HG02973 (cell line): ENCODE data around the gene ADARB2.
A peak's percentile ranks its signal among the peaks of the same experiment; 100 is the strongest.
"Not testable (repeated sequence)": the region's sequence is repeated elsewhere in the genome, so short reads cannot be mapped to it uniquely, and the experiment has no call there.

ENCODE experiments used
- ATAC-seq: cut with Tn5 transposase; IDR thresholded peaks from one replicate; pipeline ENCODE4 v1.9.1; 2021; ENCODE audit warnings: moderate library complexity; ENCODE audit not compliant: unreplicated experiment

The ADARB2 gene

DNA sequence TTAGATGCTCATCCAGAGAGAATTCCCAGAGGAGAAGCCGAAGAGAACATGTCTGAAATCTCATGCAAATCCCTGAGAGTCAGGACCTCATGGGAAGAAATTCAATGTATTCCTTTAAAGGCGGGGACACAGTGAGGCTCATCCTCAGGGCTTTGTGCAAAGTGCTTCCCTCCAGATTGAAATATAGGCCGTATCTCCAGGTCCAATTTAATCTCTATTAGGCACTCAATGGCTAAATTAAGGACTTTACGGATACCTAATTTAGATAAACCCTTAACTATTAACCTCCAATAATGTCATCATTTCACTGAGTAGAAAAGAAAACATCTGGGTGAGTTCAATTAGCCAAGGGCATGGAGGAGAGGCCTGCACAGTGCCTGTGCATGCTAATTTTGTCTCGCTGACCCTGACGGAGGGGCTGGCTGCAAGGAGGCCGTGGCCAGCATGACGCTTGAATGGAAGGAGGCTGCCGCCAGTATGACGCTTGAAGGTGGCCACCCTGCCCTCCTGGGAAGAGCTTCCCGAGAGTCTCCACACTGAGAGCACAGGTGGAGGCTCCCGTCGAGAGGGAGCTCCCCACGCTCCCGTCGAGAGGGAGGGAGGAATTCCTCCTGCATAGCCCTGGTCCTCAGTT lies 287.6 kb downstream of the ADARB2 start:
- no peak for ATAC-seq

DNA sequence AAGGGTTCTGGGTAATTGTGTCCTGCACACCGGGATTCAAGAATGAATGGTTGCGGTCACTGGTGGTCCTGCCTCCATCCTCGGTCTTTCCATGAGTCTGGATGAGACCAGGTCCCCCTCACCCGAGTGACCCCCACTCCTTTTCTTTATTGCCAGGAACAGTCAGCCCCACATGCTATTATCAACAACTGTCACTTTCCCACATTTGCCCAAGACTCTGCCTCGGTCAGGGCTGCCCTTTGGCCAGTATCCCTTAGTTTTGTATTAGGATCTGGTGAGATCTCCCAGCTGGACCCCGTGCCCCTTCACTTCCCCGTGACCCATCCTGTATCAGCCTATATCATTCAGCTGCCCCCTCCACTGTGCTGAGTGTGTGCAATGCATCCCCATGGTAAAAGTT lies 288.3 kb downstream of the ADARB2 start:
- ATAC-seq = no peak

DNA sequence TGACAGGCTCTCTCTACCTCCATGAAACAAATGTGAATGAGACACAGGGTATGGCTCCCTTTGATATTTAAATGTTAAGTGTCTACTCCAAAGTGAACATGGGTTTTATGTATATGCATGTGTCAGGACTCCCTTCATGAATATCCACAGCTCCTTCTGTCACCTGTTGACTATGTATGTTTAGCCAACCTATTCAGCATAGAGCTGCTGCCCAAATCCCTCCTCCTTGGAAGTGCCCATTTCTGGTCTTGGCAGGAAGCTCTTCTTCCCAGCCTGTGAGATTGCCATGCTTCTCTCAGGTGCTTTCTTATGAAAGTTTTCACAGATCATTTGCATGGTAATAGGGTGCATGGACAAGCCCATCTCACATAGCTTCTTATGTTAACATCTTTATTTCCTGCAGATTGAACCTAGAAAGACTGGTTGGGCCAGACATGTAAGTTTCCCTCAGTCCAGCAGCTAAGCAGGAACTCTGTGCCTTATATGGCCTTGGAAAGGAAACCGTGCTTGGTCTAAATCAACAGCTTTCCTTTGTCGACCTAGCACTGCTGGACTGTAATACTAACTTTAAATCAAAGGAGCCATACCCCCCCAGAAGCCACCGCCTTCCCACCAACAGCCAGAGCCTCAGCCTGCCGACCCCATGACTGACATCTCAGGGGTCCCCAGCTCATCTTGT lies 288.9 kb downstream of the ADARB2 start:
- ATAC-seq = no peak

DNA sequence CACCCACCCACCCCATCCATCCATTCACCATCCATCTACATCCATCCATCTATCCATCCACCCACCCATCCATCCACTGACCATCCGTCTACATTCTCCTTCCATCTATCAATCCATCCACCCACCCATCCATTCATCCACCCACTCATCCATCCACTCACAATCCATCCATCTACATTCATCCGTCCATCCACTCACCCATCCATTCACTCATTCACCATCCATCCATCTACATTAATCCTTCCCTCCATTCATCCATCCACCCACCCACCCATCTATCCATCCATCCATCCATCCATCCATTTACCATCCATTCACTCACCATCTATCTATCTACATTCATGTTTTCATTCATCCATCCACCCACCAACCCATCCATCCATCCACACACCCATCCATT lies 292.5 kb downstream of the ADARB2 start:
- ATAC-seq = no peak

DNA sequence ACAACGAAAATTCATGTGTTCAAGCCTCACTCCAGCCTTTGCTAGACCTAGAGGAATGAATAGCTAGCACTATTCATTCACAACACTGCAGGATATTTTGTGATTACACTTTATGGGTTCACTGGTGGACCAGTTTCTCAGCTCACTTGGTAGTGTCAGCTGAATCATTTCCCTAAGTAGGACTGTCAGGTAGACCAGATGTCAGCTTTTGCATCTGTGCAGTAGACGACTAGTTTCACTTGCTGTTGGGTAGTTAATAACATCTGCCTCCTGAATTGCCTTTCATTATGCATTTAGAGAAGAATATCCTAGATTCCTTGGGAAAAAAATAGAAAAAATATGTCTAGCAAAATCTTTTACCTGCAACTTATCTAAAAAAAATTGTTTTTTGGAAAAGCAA lies 296.4 kb downstream of the ADARB2 start:
- ATAC-seq = no peak

DNA sequence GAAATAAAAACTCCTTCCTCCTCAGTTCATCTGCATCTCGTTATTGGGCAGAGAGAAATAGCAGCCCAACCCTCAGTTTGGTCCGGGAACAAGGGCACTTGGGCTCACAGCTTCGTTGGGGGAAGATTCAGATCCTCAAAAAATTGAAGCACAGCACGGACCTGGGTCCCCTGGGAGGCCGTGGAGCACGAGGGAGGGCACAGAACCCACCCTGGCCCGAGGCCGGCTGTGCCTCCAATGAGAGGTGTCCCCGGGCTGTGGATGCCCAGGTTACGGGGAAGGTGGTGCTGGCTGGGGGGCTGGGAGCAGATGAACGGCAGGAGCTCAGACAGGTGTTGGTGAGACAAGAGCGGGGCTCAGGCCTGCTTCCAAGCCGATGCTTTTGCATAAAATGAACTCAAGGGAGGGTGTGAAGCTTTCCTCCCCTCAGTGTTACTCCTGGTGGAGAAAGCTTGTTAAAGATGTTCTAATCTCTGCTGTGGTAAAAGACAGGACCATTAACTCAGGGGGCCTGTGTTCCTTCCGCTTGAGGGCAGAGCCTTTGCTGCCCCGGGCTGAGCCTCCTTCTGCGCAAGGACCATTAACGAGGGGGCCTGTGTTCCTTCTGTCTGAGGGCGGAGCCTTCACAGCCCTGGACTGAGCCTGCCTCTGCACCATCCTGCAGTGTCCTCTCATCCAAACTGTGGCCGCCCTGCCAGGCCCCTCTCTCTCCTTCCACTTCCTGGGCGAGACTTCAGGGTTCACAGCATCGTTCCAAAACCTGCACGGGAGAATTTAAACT lies 302.2 kb downstream of the ADARB2 start:
- ATAC-seq = no peak

DNA sequence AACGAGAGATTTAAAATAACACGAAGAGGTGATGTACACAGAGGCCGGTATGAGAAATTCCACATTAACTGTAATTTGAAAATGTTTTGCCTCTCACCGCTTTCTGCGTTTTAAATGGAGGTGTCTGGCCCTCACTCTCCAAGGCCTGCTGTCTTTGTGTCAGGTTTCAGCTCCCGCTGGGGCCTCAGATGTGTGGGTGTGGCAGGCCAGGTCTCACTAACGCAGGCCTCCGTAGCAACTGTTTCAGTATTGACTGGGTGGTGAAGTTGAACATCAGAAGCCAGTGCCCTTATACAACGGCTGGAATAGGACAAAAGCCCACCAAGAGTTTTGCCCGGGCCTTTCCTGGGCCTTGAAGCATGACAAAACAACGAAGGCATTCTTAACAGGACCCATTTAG lies 303.1 kb downstream of the ADARB2 start:
- no peak for ATAC-seq

DNA sequence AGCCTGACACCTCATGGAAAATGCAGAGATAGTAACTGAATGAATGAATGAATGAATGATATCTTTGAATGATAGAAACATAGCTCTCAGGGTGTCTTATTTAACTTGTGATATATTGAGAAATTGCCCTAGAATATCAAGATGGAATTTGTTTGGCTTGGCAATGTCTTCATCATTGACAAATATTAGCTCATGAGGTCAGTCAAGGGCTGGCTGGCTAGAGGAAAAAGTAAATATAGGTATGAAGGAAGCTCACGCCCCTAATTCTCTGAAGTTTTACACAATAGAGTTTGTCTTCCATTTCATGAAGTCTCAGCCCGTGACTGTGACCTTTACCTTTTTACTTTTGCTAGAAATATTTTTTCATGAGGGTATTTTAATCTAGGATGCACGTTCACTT lies 305.2 kb downstream of the ADARB2 start:
- ATAC-seq = no peak

DNA sequence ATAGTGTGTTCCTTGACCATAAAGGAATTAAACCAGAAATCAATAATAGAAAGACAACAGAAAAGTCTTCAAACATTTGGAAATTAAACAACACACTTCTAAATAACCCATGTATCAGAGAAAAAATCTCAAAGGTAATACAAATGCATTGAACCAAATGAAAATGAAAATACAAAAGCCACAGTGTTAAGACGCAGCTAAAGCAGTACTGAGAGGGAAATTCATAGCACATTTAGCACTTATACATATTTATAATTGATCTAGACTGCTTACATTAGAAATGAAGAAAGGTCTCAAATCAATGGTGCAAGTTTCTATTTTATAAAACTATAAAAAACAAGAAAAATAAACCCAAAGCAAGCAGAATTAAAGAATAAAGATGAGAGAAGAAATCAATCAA lies 306.1 kb downstream of the ADARB2 start:
- no peak for ATAC-seq

DNA sequence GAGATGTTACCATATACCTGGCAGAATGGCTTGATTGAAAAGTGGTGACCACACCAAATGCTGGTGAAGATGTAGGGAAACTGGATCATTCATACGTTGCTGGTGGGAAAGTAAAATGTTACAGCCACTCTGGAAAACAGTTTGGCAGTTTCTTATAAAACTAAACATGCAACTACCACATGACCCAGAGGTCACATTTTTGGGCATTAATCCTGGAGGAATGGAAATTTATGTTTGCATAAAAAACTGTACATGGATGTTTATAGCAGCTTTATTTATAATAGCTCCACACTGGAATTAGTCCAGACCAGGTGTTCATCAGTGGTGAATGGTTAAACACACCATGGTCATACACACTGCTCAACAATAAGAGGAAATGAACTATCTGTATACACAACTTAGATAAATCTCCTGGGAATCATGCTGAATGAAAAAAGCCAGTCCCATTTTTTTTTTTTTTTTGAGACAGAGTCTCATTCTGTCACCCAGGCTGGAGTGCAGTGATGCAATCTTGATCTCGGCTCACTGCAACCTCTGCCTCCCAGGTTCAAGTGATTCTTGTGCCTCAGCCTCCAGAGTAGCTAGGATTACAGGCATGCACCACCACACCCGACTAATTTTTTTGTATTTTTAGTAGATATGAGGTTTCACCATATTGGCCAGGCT lies 309.7 kb downstream of the ADARB2 start:
- ATAC-seq = not testable (repeated sequence)

DNA sequence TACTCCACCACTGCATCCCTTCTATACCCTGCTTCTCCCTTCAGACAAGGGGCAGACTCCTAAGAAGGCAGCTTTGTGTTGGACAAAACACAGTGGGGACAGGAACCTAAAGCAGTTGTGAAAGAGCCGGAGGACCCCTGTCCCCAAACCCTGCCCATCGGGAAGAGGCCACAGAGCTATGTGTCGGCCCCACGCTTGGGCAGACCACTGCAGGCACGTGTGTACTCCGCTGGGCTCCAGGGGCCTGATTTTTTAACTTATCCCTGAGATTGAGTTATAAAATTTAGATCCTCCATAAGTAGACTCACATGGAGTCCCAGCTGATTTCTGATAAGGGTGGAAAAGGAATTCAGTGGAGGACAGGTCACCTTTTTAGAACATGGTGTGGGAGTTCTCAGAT lies 310.5 kb downstream of the ADARB2 start:
- no peak for ATAC-seq

DNA sequence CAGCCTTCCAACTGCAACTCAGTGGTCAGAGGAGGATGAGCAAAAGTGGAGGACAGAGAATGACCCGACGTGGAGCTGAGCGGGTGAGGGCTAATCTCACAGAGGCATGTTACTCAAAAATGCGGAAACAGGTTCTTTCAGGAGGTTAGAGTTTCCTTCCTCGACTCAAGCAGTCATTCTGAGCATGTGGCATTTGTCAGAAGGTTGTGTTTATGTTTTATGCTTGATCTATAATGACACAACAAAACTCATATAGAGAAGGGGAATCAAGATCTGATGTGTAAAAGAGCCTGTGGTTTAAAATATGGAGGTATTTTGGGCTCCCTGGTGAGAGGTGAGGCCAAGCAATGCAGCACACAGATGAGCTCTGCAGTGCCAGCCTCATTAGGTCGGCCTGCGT lies 311.4 kb downstream of the ADARB2 start:
- ATAC-seq = peak; percentile 48

DNA sequence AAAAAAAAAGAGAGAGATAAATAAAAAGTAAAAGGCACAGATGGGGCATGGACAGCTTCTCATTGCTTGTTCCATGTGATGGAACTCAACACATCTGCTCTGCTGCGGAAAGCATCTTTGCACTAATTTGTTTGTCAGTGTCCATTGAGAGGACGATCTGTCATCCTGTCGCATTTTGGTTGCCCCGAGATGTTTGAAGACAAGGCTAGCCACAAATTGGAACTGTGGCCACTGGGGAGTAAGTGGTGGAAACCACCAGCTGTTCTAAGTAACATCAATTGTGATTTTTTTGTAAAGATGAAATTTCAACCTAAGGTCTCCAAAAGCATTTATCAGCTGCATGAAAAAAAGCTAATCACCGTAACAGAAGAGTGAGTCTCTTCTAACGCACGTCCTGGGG lies 312.7 kb downstream of the ADARB2 start:
- ATAC-seq = no peak

DNA sequence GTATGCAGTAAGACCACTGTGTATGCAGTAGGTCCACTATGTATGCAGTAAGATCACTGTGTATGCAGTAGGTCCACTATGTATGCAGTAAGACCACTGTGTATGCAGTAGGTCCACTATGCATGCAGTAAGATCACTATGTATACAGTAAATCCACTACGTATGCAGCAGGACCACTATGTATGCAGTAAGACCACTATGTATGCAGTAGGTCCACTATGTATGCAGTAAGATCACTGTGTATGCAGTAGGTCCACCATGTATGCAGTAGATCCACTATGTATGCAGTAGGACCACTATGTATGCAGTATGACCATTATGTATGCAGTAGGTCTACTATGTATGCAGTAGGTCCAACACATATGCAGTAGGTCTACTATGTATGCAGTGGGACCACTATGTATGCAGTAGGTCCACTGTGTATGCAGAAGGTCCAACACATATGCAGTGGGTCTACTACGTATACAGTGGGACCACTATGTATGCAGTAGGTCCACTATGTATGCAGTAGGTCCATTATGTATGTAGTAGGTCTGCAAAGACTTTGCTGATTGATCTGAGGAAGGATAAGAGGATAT lies 313.6 kb downstream of the ADARB2 start:
- ATAC-seq = no peak

DNA sequence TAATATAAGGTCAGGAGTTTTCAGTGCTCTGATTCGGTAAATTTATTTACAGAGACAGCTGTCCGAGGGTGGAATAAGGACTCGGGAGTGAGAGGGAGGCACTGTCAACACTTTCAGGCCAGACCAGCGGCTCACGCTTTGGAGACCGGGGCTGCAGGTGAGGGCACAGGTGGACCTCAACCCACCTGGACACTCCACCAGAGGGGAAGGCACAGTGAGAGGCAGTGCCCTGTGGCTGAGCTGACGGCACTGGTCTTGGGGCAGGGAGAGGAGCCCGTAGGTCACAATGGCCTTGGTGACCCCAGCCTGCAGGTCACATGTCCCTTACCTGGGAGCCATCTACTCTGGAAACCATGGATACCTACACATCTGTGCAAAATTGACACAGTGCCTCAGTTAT lies 315.1 kb downstream of the ADARB2 start:
- no peak for ATAC-seq

DNA sequence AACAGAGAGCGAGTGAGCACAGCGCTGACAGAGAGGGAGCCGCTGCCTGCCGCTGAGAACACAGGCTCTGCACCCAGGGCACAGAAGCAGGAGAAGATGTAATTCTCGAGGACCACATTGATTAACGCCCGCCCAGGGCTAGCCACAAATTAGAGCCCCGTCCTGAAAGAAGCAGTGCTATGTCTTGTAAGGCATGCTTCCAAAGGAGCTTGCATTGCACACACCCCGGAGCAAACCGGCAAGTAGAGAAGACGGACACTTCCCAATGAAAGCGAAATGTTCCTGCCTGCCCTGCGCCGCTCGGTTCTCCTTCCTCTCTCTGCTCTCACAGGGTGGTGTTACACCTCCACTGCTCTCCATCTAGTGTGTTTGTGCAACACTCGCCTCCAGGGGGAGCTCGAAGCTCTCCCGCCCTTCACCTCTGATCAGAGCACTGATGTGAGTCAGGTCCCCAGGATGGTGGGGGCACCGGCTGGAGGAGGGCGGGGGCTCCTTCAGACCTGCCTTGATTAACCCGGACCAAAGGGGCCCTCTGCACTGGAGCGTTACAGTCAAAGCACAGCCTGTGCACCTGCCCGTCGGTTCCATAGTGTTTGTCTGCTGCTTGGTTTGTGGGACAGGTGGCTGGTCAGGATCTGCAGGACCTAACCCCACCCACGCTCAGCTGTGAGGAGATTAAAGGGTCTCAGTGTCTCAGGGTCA lies 316.5 kb downstream of the ADARB2 start:
- ATAC-seq = peak; percentile 87

DNA sequence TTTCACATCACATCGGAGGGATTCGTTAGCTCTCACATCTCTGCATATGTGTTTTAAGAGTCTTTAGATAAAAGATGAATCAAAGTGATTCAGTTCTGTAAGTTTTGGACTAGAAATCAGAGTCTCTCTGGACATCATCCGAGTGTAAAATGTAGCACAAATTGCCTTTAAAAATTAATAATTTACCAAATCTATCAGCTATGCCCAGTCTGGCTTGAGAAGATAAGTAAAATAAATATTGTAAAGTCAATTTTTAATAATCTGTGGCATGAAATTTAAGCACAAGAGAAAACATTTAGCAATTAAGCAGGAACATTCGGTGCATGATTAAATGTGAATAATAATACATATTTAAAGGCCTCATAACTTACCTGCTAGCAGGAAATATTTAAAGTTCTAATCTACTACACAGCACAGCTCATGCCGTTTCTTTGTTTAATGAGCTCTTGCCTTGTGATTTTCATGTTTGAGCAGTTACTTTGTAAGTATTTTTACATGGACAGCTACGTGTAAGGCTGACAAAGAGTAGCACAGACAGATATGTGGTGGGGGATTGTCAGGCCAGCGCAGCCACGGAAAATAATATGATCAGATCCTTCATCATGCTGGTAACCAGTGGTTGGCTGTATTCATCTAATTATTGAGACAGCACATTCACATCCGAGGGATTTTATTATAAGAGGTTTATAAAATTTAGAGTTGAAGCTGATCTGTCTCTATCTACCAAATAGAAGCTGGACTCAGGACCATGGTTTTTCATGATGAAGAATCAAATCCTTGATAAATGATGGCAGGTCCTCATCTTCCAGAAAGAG lies 317.3 kb downstream of the ADARB2 start:
- ATAC-seq = no peak

DNA sequence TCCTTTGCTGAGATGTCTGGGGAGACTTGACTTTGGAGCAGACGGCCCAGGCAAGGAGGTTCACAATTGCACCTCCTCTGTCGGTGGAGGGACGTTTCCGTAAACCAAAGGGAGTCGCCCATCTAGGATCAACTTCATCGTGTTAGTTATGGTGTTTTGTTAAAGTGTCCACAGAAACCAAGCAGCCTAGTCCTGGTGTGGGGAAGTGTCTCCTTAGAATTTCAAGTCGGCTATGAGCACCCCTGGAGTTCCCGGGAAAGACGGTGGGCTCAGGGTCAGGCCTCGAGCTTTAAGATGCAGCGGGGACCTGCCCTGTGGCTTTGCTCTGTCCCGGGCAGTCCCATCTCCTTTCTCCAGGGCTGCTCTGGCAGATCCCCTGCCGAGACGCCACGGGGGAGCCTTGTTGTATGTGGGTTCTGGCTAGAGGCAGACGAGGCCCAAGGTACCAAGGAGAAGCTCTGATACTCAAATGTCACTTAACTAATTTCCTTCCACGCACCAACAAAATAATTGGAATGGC lies 319.2 kb downstream of the ADARB2 start:
- no peak for ATAC-seq

DNA sequence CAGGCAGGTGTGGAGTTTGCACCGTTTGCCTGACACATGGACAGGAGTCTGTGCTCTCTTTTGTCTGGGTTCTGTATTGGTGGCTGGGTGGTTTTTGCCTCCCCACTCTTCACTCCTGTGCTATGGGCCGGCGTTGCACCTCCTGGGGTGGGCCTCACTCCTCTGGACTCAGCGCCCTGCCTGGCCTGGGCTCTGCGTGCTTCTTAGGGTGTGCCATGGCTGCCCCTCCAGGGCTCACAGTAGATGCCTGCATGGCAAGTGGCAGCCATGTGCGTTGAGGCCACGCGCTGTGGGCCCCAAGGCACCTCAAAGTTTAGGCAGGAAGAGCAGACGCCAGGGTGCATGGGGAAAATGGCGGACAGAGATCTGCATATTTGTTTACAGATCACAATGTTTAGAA lies 319.8 kb downstream of the ADARB2 start:
- ATAC-seq = no peak
